Keratinocyte (primary cell): ENCODE data around the gene ERBIN. TPM values are rescaled to one million over a fixed set of nuclear protein-coding genes. Genes with fewer than 3 reads are reported as not detected.

ENCODE experiments used
- DNase-seq: peaks from one replicate; pipeline ENCODE4 v3.0.0-alpha.2; 2011; ENCODE audit warnings: low read depth, missing footprints, low spot score
- FAIRE-seq: peaks from 2 replicates; lab custom pipeline; 2011; peaks lifted over from hg19 to GRCh38; lab: Jason Lieb, UNC
- H2AFZ ChIP-seq: 2 replicates; pipeline ENCODE4 v1.6.0; 2012; ENCODE audit warnings: low read length, control low read depth, inconsistent platforms; ENCODE audit not compliant: control insufficient read depth
- H3K27ac ChIP-seq: 2 replicates; pipeline ENCODE4 v1.5.1; 2011; ENCODE audit warnings: low read length; ENCODE audit not compliant: control insufficient read depth, insufficient read depth
- H3K27me3 ChIP-seq: 3 replicates; pipeline ENCODE4 v1.6.0; 2011; ENCODE audit warnings: low read length; ENCODE audit not compliant: control insufficient read depth, insufficient read depth; ENCODE audit errors: extremely low read depth
- H3K36me3 ChIP-seq, 2 experiments: 2 replicates in 1 of 2; 3 replicates in 1 of 2; pipeline ENCODE4 v1.5.1; 2011; ENCODE audit warnings: low read length in 2 of 2, mild to moderate bottlenecking in 1 of 2; ENCODE audit not compliant: control insufficient read depth in 2 of 2, insufficient read depth in 2 of 2; ENCODE audit errors: extremely low read depth in 1 of 2
- H3K4me1 ChIP-seq: 3 replicates; pipeline ENCODE4 v1.5.1; 2011; ENCODE audit warnings: low read length; ENCODE audit not compliant: control insufficient read depth, insufficient read depth; ENCODE audit errors: extremely low read depth
- H3K4me2 ChIP-seq: 3 replicates; pipeline ENCODE4 v1.6.0; 2011; ENCODE audit warnings: low read depth, low read length; ENCODE audit not compliant: control insufficient read depth, insufficient read depth; ENCODE audit errors: extremely low read depth
- H3K4me3 ChIP-seq, 3 experiments: fragments of 200-600 bp in 1 of 3; sonication (generic) in 1 of 3; 2 replicates in 2 of 3; 3 replicates in 1 of 3; pipeline ENCODE4 v1.5.1; 2011 to 2016; ENCODE audit warnings: low read length in 3 of 3, mild to moderate bottlenecking in 3 of 3, control low read depth in 2 of 3, inconsistent platforms in 1 of 3, low read depth in 1 of 3, mixed read lengths in 1 of 3, mixed run types in 1 of 3, moderate library complexity in 1 of 3; ENCODE audit not compliant: control insufficient read depth in 2 of 3, insufficient read depth in 2 of 3; ENCODE audit errors: extremely low read depth in 1 of 3
- H3K79me2 ChIP-seq: 2 replicates; pipeline ENCODE4 v1.6.0; 2012; ENCODE audit warnings: low read length; ENCODE audit not compliant: control insufficient read depth, insufficient read depth
- H3K9ac ChIP-seq: 3 replicates; pipeline ENCODE4 v1.6.0; 2011; ENCODE audit warnings: low read length; ENCODE audit not compliant: control insufficient read depth, insufficient read depth; ENCODE audit errors: extremely low read depth
- H3K9me1 ChIP-seq: 3 replicates; pipeline ENCODE4 v1.6.0; 2011; ENCODE audit warnings: low read length; ENCODE audit not compliant: control insufficient read depth, insufficient read depth; ENCODE audit errors: extremely low read depth
- H3K9me3 ChIP-seq: 2 replicates; pipeline ENCODE4 v1.5.1; 2012; ENCODE audit warnings: low read depth, low read length; ENCODE audit not compliant: control insufficient read depth
- H4K20me1 ChIP-seq: 3 replicates; pipeline ENCODE4 v1.6.0; 2011; ENCODE audit warnings: low read length; ENCODE audit not compliant: control insufficient read depth, insufficient read depth; ENCODE audit errors: extremely low read depth
- CTCF ChIP-seq, 3 experiments: IDR thresholded peaks in 1 of 3; conservative IDR thresholded peaks in 1 of 3; optimal IDR thresholded peaks in 1 of 3; 2 replicates in 2 of 3; 3 replicates in 1 of 3; pipeline versions ENCODE3 to v1.5.1; 2011; ENCODE audit warnings: low read length in 3 of 3, mild to moderate bottlenecking in 3 of 3, moderate library complexity in 2 of 3, control low read depth in 1 of 3, inconsistent platforms in 1 of 3; ENCODE audit not compliant: insufficient read depth in 2 of 3; ENCODE audit errors: extremely low read depth in 1 of 3
- EZH2 ChIP-seq: IDR thresholded peaks from one replicate; pipeline ENCODE4 v1.6.1; 2012; ENCODE audit warnings: inconsistent platforms, mild to moderate bottlenecking, low read length, moderate library complexity
- dilution Hi-C: fragments of 300-500 bp; cut with MboI; formaldehyde crosslinking; loops from one replicate; pipeline ENCODE4 v1.7.0; 2020; ENCODE audit warnings: low sequenced_read_pairs; ENCODE audit not compliant: extremely low pct_ligation_motif_present
- polyA plus RNA-seq, 5 experiments: library from polyadenylated mRNA; depleted of rRNA in 3 of 5; stranded (reverse) in 3 of 5; stranded (forward) in 1 of 5; unstranded in 1 of 5; fragments of >200 nt; gene quantifications; 1 replicate in 1 of 5; 2 replicates in 3 of 5; 3 replicates in 1 of 5; pipeline versions ENCODE4 v1.2.1 to v1.2.3, GENCODE V29; 2011 to 2012; ENCODE audit warnings: missing spikeins in 2 of 5, low read depth in 1 of 5, low replicate concordance in 1 of 5

ERBIN gene
- polyA plus RNA-seq, 1 donor (not counting 4 experiments of a cell fraction or from before 2014, with no cell fraction given): 30.6 TPM

DNA sequence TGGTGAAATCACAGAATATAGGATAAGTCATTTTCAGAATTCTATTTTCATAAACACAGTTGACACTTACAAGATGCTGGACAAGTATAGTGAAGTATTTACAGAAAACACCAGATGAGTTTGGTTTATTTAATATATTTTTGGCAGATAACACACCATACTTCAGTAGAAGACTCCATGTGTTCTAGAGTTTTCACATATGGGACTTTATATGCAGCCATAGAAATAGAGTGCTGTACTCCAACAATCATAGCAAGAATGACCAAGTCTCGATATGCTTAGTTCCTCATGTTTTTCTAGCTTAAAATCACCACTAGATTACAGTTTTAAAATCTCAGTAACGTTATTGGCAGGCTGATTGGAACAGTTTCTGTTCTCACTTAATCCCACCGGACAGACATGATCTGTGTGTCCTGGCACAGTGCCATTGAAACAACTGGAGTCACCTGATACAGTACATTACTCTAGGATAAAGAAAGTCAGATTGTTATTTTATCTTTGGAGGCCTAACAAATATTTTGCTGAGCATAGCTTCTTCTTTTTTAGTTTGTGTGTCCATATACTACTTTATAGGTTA lies 45.8 kb upstream of the ERBIN start:
- no peak for FAIRE-seq
- no peak overlapping the region for H3K27ac ChIP-seq
- dilution Hi-C loops: no loop called here

DNA sequence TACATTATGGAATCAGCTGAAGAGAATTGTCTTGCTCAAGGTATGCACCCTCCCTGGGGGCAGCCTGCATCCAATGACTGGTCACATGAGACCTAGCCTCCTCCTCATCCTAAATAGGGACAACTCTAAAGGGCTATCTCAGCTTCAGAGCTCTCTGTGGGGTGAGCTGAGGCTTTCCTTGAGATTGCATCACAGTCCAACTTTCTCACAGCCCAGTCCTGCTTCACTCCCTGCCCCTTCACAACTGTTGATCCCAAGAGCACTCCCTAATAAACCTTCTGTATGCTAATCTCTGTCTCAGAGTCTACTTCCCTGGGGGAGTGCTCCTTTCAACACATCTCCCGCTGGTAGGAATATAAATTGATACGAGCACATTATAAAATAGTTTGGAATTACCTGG lies 44.1 kb upstream of the ERBIN start:
- Histone ChIP-seq H2AFZ (no peak overlapping the region), H4K20me1 (no peaks in the 10 kb centered on the region), H3K9me1 (no peaks in the 10 kb centered on the region), H3K27me3 (no peaks in the 10 kb centered on the region), H3K4me3 (no peak overlapping the region), H3K79me2 (no peaks in the 10 kb centered on the region), H3K4me1 (peaks cover 16% of the 10 kb centered on the region), H3K27ac (no peak overlapping the region), H3K36me3 (no peaks in the 10 kb centered on the region), H3K4me2 (no peak overlapping the region), H3K9me3 (no peaks in the 10 kb centered on the region), H3K9ac (no peak overlapping the region)
- dilution Hi-C loops: no loop called here
- DNase-seq: no peak
- no peak for FAIRE-seq
- TF ChIP-seq CTCF (optimal IDR thresholded peaks at IDR 0.05 in 1 of 3, IDR thresholded peaks at IDR 0.05 in 1 of 3, conservative IDR thresholded peaks at IDR 0.05 in 1 of 3; ENCODE audit: extremely low read depth in 1 of 3, insufficient read depth in 2 of 3, low read length in 3 of 3) (no peak), EZH2 (no peak)

More for the DNA sequence above, 45.8 kb upstream of the ERBIN start:
- Histone ChIP-seq H3K36me3 (no peaks in the 10 kb centered on the region), H2AFZ (no peak overlapping the region), H3K79me2 (no peaks in the 10 kb centered on the region), H3K4me2 (no peak overlapping the region), H3K4me1 (peaks cover 5% of the 10 kb centered on the region), H3K9me3 (no peaks in the 10 kb centered on the region), H3K9ac (no peak overlapping the region), H3K9me1 (no peaks in the 10 kb centered on the region), H3K4me3 (no peak overlapping the region), H3K27me3 (no peaks in the 10 kb centered on the region), H4K20me1 (no peaks in the 10 kb centered on the region)
- no peak for DNase-seq
- no peak for TF ChIP-seq CTCF (optimal IDR thresholded peaks at IDR 0.05 in 1 of 3, IDR thresholded peaks at IDR 0.05 in 1 of 3, conservative IDR thresholded peaks at IDR 0.05 in 1 of 3; ENCODE audit: extremely low read depth in 1 of 3, insufficient read depth in 2 of 3, low read length in 3 of 3)
- no peak for TF ChIP-seq EZH2
